Smooth muscle cell (in vitro differentiated cells): Measurements from ENCODE around the gene ARID5B. TPM values are rescaled to one million over a fixed set of nuclear protein-coding genes. Genes with fewer than 3 reads are reported as not detected.

ENCODE experiments used
- DNase-seq: peaks from one replicate; lab custom pipeline; 2025; ENCODE audit not compliant: unreplicated experiment; lab: John Stamatoyannopoulos, UW
- H2AFZ ChIP-seq: fragments of 200-600 bp; sonication (generic); 2 replicates; pipeline ENCODE4 v1.6.0; 2016; ENCODE audit warnings: antibody characterized with exemption, low read depth, mild to moderate bottlenecking
- H3F3A ChIP-seq: fragments of 200-600 bp; sonication (generic); 2 replicates; pipeline ENCODE4 v1.6.0; 2017; ENCODE audit warnings: antibody characterized with exemption, low read depth
- H3K27ac ChIP-seq: fragments of 200-600 bp; sonication (generic); 2 replicates; pipeline ENCODE4 v1.5.1; 2016; ENCODE audit warnings: low read depth, mild to moderate bottlenecking
- H3K27me3 ChIP-seq: fragments of 200-600 bp; sonication (generic); 2 replicates; pipeline ENCODE4 v1.6.1; 2016; ENCODE audit warnings: low read depth, mild to moderate bottlenecking
- H3K36me3 ChIP-seq: fragments of 200-600 bp; sonication (generic); 2 replicates; pipeline ENCODE4 v1.5.1; 2016; ENCODE audit warnings: low read depth
- H3K4me1 ChIP-seq: fragments of 200-600 bp; sonication (generic); 2 replicates; pipeline ENCODE4 v1.5.1; 2016; ENCODE audit warnings: low read depth
- H3K4me2 ChIP-seq: fragments of 200-600 bp; sonication (generic); 2 replicates; pipeline ENCODE4 v1.6.0; 2016; ENCODE audit warnings: mild to moderate bottlenecking
- H3K4me3 ChIP-seq: fragments of 200-600 bp; sonication (generic); 2 replicates; pipeline ENCODE4 v1.5.1; 2016; ENCODE audit warnings: mild to moderate bottlenecking
- H3K79me2 ChIP-seq: fragments of 200-600 bp; sonication (generic); 2 replicates; pipeline ENCODE4 v1.6.0; 2016; ENCODE audit warnings: low read depth, mild to moderate bottlenecking
- H3K9ac ChIP-seq: fragments of 200-600 bp; sonication (generic); 2 replicates; pipeline ENCODE4 v1.6.0; 2016; ENCODE audit warnings: low read depth
- H3K9me3 ChIP-seq: fragments of 200-600 bp; sonication (generic); replicated peaks from 2 replicates; pipeline ENCODE4 v1.5.1; 2016; ENCODE audit warnings: low read depth
- H4K20me1 ChIP-seq: fragments of 200-600 bp; sonication (generic); 2 replicates; pipeline ENCODE4 v1.6.0; 2016; ENCODE audit warnings: low read depth
- WGBS: methylation state at CpG from one replicate; pipeline ENCODE4 v1.1.7; 2016; ENCODE audit warnings: low lambda C conversion rate; 5-methylcytosine and 5-hydroxymethylcytosine counted together
- polyA plus RNA-seq: library from polyadenylated mRNA; unstranded; fragments of >200 nt; fragmentation: Nextera tagmentation; extraction: Ambion mirVana; gene quantifications from 2 replicates; pipeline ENCODE4 v1.2.1, GENCODE V29; 2016
- total RNA-seq: library from RNA; depleted of rRNA; stranded (reverse); fragments of >200 nt; gene quantifications from 2 replicates; pipeline ENCODE4 v1.2.3, GENCODE V29; 2014
- TF ChIP-seq, protein P1 (sequence below): fragments of 200-600 bp; sonication (generic); IDR thresholded peaks from 2 replicates; pipeline ENCODE4 v1.5.1; 2017; ENCODE audit warnings: borderline replicate concordance, mild to moderate bottlenecking, antibody characterized with exemption; ENCODE audit not compliant: insufficient read depth, poor library complexity, severe bottlenecking

The ARID5B gene
- total and polyA plus RNA-seq, 2 experiments from 2014 or later: 49.0 to 67.6 TPM

DNA sequence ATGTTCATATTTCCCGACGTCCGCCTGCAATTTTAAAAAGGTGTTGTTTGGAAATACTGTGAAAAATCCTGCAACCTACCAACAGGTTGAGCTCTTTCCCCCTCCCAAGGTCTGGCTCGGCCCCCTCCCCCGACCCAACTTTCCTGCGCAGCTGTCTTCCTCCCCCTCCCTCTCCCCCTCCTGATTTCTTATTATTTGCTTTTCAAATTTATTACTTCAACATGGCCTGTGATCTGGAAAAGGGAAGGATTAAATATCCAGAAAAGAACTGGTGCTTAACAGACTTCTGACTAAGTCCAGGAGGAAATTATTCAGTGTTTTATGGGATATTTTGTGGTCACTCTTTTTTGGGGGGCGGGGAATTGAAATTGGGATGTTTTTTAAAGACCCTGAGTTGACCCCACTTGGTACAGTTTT, 2.4 kb downstream of the ARID5B start:
- Histone ChIP-seq H3K27me3 (no peaks in the 10 kb centered on the region), H3K4me3 (peak overlapping the region; percentile 81), H4K20me1 (peaks cover 45% of the 10 kb centered on the region), H3K9me3 (no peaks in the 10 kb centered on the region), H3K36me3 (no peaks in the 10 kb centered on the region), H3K9ac (peak overlapping the region; percentile 99), H2AFZ (no peak overlapping the region), H3K27ac (peak overlapping the region; percentile 97), H3K4me2 (peak overlapping the region; percentile 95), H3K79me2 (peaks cover 64% of the 10 kb centered on the region), H3F3A (peaks cover 29% of the 10 kb centered on the region), H3K4me1 (peaks cover 19% of the 10 kb centered on the region)
- TF ChIP-seq, protein P1, sequence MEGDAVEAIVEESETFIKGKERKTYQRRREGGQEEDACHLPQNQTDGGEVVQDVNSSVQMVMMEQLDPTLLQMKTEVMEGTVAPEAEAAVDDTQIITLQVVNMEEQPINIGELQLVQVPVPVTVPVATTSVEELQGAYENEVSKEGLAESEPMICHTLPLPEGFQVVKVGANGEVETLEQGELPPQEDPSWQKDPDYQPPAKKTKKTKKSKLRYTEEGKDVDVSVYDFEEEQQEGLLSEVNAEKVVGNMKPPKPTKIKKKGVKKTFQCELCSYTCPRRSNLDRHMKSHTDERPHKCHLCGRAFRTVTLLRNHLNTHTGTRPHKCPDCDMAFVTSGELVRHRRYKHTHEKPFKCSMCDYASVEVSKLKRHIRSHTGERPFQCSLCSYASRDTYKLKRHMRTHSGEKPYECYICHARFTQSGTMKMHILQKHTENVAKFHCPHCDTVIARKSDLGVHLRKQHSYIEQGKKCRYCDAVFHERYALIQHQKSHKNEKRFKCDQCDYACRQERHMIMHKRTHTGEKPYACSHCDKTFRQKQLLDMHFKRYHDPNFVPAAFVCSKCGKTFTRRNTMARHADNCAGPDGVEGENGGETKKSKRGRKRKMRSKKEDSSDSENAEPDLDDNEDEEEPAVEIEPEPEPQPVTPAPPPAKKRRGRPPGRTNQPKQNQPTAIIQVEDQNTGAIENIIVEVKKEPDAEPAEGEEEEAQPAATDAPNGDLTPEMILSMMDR: no peak
- 7% methylated on average over 7 of the region's 7 CpGs for WGBS
- no peak for DNase-seq

DNA sequence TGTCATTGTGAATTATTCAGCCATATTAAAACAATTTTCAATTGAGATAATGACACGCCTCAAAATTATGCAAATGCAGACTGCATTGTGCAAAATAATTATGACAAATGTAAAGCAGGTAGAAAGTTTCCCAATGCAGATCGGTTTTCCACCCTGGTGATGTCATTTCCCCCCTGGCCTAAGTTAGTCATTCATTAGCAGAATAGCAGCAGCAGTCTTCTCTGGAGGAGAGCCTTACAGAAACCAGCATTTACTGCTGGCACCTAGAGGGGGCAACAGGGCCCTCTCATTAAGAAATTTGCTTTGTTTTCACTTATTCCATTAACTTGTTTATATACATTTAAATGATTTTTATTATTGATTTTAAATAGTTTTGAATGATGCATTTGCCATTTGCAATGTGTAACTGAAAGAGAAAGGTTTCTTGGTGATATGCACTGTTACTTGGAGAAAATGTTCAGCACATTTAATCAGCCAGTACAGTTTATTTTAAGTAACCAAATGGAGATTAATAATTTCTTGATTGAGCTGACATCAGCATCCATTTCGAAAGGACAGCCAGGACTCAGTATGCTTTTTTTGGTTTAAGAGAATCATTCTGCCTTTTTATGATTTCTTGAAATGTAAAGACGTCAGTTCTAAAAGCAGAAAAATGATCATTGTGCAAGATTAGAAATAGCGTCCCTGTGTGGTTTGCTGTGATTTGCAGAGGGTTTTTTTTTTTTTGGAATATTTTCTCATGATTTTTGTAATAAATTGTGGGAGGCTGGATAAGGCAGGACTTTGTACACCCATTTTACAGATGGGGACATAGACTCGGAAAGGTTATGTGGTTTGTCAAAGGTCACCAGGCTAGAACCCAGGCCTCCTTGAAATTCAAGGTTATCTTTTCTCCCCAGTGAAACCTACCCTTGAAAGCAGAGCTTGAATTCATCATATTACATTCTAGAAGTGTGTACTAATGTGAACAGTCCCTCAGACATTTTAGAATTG, 3.5 kb downstream of the ARID5B start:
- no peaks in the 10 kb centered on the region for H3K36me3 ChIP-seq
- no peak overlapping the region for H3K9ac ChIP-seq
- H3K4me3 ChIP-seq: peak overlapping the region; percentile 81
- no peak overlapping the region for H2AFZ ChIP-seq
- H3F3A ChIP-seq: peaks cover 29% of the 10 kb centered on the region
- H3K4me1 ChIP-seq: peaks cover 13% of the 10 kb centered on the region
- no peaks in the 10 kb centered on the region for H3K9me3 ChIP-seq
- TF ChIP-seq, protein P1: peak; percentile 28
- H4K20me1 ChIP-seq: peaks cover 53% of the 10 kb centered on the region
- WGBS: 49% methylated on average over 6 of the region's 6 CpGs
- peaks cover 73% of the 10 kb centered on the region for H3K79me2 ChIP-seq
- H3K4me2 ChIP-seq: peak overlapping the region; percentile 95
- no peak for DNase-seq
- no peaks in the 10 kb centered on the region for H3K27me3 ChIP-seq
- peak overlapping the region; percentile 97 for H3K27ac ChIP-seq

DNA sequence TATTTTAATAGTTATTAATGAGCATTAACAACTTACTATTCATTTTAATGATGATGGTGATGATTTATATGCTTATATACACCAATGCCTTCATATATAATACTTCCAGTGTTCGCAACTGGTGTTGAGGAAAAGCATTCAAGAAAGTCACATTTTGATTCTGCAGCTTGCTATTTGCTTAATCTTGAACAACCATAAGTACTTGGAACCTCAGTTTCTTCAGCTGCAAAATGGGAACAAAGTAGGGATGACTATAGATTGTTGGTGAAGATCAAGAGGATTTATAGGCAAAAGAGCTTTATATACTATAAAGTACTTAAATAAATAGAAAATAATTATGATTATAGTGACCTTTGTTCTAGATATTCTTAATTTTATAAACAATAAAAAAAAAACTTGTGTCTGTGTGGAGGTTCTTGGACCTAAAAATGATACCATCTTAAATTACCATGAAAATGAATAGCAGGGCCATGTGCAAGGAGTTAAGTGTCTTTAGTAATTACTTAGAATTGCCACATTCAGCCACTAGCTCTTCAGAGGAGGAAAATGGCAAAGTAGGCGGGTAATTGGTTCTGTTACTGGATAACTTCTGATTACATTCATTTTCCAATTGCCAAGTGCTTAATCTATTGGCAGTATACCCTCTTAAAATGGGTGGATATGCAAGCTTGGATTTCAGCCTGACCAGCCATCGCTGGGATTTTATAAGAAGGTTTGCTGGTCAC, 4.5 kb downstream of the ARID5B start:
- 95% methylated on average over 3 of the region's 3 CpGs for WGBS
- TF ChIP-seq, protein P1: no peak

More for the DNA sequence above, 4.5 kb downstream of the ARID5B start:
- H3F3A ChIP-seq: peaks cover 26% of the 10 kb centered on the region
- no peaks in the 10 kb centered on the region for H3K36me3 ChIP-seq
- peaks cover 13% of the 10 kb centered on the region for H3K4me1 ChIP-seq
- H3K4me2 ChIP-seq: peak overlapping the region; percentile 95
- H3K9ac ChIP-seq: no peak overlapping the region
- no peak overlapping the region for H2AFZ ChIP-seq
- no peaks in the 10 kb centered on the region for H3K9me3 ChIP-seq
- peaks cover 83% of the 10 kb centered on the region for H3K79me2 ChIP-seq
- H3K27me3 ChIP-seq: no peaks in the 10 kb centered on the region
- H3K27ac ChIP-seq: peak overlapping the region; percentile 97
- peaks cover 62% of the 10 kb centered on the region for H4K20me1 ChIP-seq
- DNase-seq: no peak
- peak overlapping the region; percentile 81 for H3K4me3 ChIP-seq
